ENCODE results near the gene THADA.

DNA sequence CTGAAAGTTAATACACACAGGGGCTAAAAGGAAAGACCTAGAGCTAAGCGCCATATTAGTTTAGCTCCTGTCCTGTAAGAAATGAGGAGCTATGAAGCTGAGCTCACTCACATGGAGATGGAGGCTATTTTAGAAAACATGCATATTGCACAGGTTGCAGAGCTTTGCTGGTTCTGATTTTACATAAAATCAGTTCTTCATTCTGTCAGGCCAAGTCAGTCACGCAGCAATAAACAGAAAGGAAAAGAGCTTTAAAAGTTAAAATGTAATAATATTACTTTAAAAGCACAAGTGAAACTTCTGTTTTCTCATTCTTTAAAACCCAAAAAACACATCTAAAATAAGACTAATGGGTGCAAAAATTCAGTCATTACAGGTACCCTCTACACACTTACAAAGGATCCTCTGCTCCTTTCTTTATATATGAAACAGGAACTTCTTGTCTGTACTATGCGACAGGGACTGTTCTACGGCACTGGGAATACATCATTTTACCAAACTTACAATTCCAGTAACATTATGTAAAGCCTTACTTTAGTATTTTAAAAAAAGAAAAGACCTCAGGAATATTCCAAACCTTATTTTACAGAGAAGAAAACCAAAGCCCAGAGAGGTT is 113.8 kb downstream of the THADA start:
- TF ChIP-seq, protein P1, sequence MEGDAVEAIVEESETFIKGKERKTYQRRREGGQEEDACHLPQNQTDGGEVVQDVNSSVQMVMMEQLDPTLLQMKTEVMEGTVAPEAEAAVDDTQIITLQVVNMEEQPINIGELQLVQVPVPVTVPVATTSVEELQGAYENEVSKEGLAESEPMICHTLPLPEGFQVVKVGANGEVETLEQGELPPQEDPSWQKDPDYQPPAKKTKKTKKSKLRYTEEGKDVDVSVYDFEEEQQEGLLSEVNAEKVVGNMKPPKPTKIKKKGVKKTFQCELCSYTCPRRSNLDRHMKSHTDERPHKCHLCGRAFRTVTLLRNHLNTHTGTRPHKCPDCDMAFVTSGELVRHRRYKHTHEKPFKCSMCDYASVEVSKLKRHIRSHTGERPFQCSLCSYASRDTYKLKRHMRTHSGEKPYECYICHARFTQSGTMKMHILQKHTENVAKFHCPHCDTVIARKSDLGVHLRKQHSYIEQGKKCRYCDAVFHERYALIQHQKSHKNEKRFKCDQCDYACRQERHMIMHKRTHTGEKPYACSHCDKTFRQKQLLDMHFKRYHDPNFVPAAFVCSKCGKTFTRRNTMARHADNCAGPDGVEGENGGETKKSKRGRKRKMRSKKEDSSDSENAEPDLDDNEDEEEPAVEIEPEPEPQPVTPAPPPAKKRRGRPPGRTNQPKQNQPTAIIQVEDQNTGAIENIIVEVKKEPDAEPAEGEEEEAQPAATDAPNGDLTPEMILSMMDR (IDR thresholded peaks at IDR 0.05): no peak
- TF ChIP-seq POLR2A (IDR thresholded peaks at IDR 0.05): no peak

All from upper lobe of left lung (tissue), 4 donors.